H9 (cell line): ENCODE results near the gene PLXNB2. TPM values are rescaled to one million over a fixed set of nuclear protein-coding genes. Genes with fewer than 3 reads are reported as not detected.
A peak's percentile ranks its signal among the peaks of the same experiment; 100 is the strongest.

ENCODE experiments used
- DNase-seq: peaks from one replicate; pipeline ENCODE4 v3.0.0-alpha.2; 2017
- H2AFZ ChIP-seq: one replicate; pipeline ENCODE4 v1.6.1; 2013; ENCODE audit warnings: mild to moderate bottlenecking, low read length, control low read depth, moderate library complexity
- H2AK5ac ChIP-seq: 2 replicates; pipeline ENCODE4 v1.6.1; 2013; ENCODE audit warnings: low read length, control low read depth, mixed read lengths; ENCODE audit not compliant: insufficient read length
- H2BK120ac ChIP-seq: one replicate; pipeline ENCODE4 v1.6.1; 2013; ENCODE audit warnings: low read depth, mild to moderate bottlenecking, low read length, control low read depth, inconsistent platforms; ENCODE audit not compliant: poor library complexity, severe bottlenecking
- H2BK12ac ChIP-seq: 2 replicates; pipeline ENCODE4 v1.6.1; 2013; ENCODE audit warnings: low read length, control low read depth, mixed read lengths, low read depth; ENCODE audit not compliant: insufficient read length
- H2BK15ac ChIP-seq: 2 replicates; pipeline ENCODE4 v1.6.1; 2013; ENCODE audit warnings: low read depth, low read length, control low read depth
- H2BK20ac ChIP-seq: one replicate; pipeline ENCODE4 v1.6.1; 2013; ENCODE audit warnings: low read depth, mild to moderate bottlenecking, low read length, control low read depth, inconsistent platforms; ENCODE audit not compliant: poor library complexity, severe bottlenecking
- H2BK5ac ChIP-seq: 2 replicates; pipeline ENCODE4 v1.6.1; 2013; ENCODE audit warnings: low read length, control low read depth, mixed read lengths; ENCODE audit not compliant: insufficient read length
- H3K14ac ChIP-seq: 2 replicates; pipeline ENCODE4 v1.6.1; 2013; ENCODE audit warnings: low read length, control low read depth; ENCODE audit not compliant: insufficient read depth
- H3K18ac ChIP-seq: 2 replicates; pipeline ENCODE4 v1.6.1; 2013; ENCODE audit warnings: low read depth, mild to moderate bottlenecking, mixed read lengths, low read length, control low read depth; ENCODE audit not compliant: insufficient read length
- H3K23ac ChIP-seq: 2 replicates; pipeline ENCODE4 v1.6.1; 2013; ENCODE audit warnings: low read length, control low read depth, mixed read lengths, low read depth; ENCODE audit not compliant: insufficient read length
- H3K23me2 ChIP-seq: 2 replicates; pipeline ENCODE4 v1.6.1; 2013; ENCODE audit warnings: low read depth, mild to moderate bottlenecking, mixed read lengths, low read length, control low read depth; ENCODE audit not compliant: insufficient read length, poor library complexity, severe bottlenecking
- H3K27ac ChIP-seq: 2 replicates; pipeline ENCODE4 v1.5.1; 2013; ENCODE audit warnings: low read length, control low read depth, mixed read lengths, low read depth; ENCODE audit not compliant: insufficient read length
- H3K27me3 ChIP-seq: 2 replicates; pipeline ENCODE4 v1.6.1; 2013; ENCODE audit warnings: low read length, control low read depth, inconsistent platforms; ENCODE audit not compliant: insufficient read depth
- H3K4ac ChIP-seq: 2 replicates; pipeline ENCODE4 v1.6.1; 2013; ENCODE audit warnings: low read depth, mild to moderate bottlenecking, control low read depth, inconsistent platforms, low read length, moderate library complexity
- H3K4me1 ChIP-seq: 2 replicates; pipeline ENCODE4 v1.6.1; 2013; ENCODE audit warnings: low read length, control low read depth, inconsistent platforms; ENCODE audit not compliant: insufficient read depth
- H3K4me2 ChIP-seq: 2 replicates; pipeline ENCODE4 v1.6.1; 2013; ENCODE audit warnings: low read length, control low read depth, mixed read lengths; ENCODE audit not compliant: insufficient read length, insufficient read depth
- H3K56ac ChIP-seq: 2 replicates; pipeline ENCODE4 v1.6.1; 2013; ENCODE audit warnings: low read depth, mild to moderate bottlenecking, mixed read lengths, low read length, control low read depth; ENCODE audit not compliant: insufficient read length
- H3K79me1 ChIP-seq: 2 replicates; pipeline ENCODE4 v1.6.1; 2013; ENCODE audit warnings: low read depth, mild to moderate bottlenecking, moderate library complexity, low read length, control low read depth, inconsistent platforms; ENCODE audit not compliant: insufficient read depth, poor library complexity, severe bottlenecking
- H3K79me2 ChIP-seq: 2 replicates; pipeline ENCODE4 v1.6.1; 2013; ENCODE audit warnings: low read length, control low read depth, inconsistent platforms; ENCODE audit not compliant: insufficient read depth
- H3K9ac ChIP-seq: 2 replicates; pipeline ENCODE4 v1.6.1; 2013; ENCODE audit warnings: low read length, control low read depth, mixed read lengths; ENCODE audit not compliant: insufficient read length; ENCODE audit errors: extremely low read depth
- H3K9me3 ChIP-seq: one replicate; pipeline ENCODE4 v1.6.1; 2013; ENCODE audit warnings: low read depth, low read length, inconsistent platforms; ENCODE audit not compliant: control insufficient read depth
- H3T11ph ChIP-seq: one replicate; pipeline ENCODE4 v1.6.1; 2013; ENCODE audit warnings: mild to moderate bottlenecking, low read length, control low read depth, inconsistent platforms
- H4K20me1 ChIP-seq: one replicate; pipeline ENCODE4 v1.6.1; 2013; ENCODE audit not compliant: control insufficient read depth, insufficient read length, insufficient read depth
- H4K5ac ChIP-seq: 2 replicates; pipeline ENCODE4 v1.6.1; 2013; ENCODE audit warnings: low read depth, mild to moderate bottlenecking, mixed read lengths, low read length, control low read depth; ENCODE audit not compliant: insufficient read length
- H4K8ac ChIP-seq: replicated peaks from 2 replicates; pipeline ENCODE4 v1.6.1; 2013; ENCODE audit warnings: low read length, control low read depth, mixed read lengths, low read depth; ENCODE audit not compliant: insufficient read length
- H4K91ac ChIP-seq: 2 replicates; pipeline ENCODE4 v1.6.1; 2013; ENCODE audit warnings: low read depth, mild to moderate bottlenecking, moderate library complexity, mixed read lengths, low read length, control low read depth; ENCODE audit not compliant: insufficient read length
- H3K27ac Mint-ChIP-seq, 3 experiments: 2 replicates in 2 of 3; 3 replicates in 1 of 3; pipeline ENCODE4 v1.8.0; 2020 to 2021; ENCODE audit warnings: mixed read lengths in 3 of 3, mild to moderate bottlenecking in 1 of 3, moderate library complexity in 1 of 3
- H3K27me3 Mint-ChIP-seq: 2 replicates; pipeline ENCODE4 v1.8.0; 2021; ENCODE audit warnings: low read depth, mild to moderate bottlenecking, moderate library complexity, mixed read lengths
- H3K36me3 Mint-ChIP-seq, 3 experiments: 2 replicates in 2 of 3; 3 replicates in 1 of 3; pipeline ENCODE4 v1.8.0; 2020 to 2021; ENCODE audit warnings: low read depth in 3 of 3, mixed read lengths in 3 of 3; ENCODE audit not compliant: insufficient read depth in 1 of 3
- H3K4me1 Mint-ChIP-seq, 2 experiments: 2 replicates each; pipeline ENCODE4 v1.8.0; 2020; ENCODE audit warnings: mixed read lengths in 2 of 2
- H3K4me3 Mint-ChIP-seq, 2 experiments: 2 replicates in 1 of 2; 3 replicates in 1 of 2; pipeline ENCODE4 v1.8.0; 2020 to 2021; ENCODE audit warnings: mild to moderate bottlenecking in 2 of 2, mixed read lengths in 2 of 2, moderate library complexity in 1 of 2
- H3K9me3 Mint-ChIP-seq, 2 experiments: 2 replicates in 1 of 2; 3 replicates in 1 of 2; pipeline ENCODE4 v1.8.0; 2020; ENCODE audit warnings: mild to moderate bottlenecking in 2 of 2, mixed read lengths in 2 of 2, moderate library complexity in 1 of 2
- CTCF ChIP-seq: fragments of 200-600 bp; sonication (generic); conservative IDR thresholded peaks from 3 replicates; pipeline ENCODE4 v1.8.0; 2021; ENCODE audit warnings: antibody characterized with exemption, mild to moderate bottlenecking
- WGBS: extraction: QIAGEN DNeasy Blood & Tissue Kit; methylation state at CpG from one replicate; pipeline ENCODE4 v1.1.7; 2013; ENCODE audit warnings: missing lambda C conversion rate, low lambda C conversion rate, mixed read lengths; ENCODE audit not compliant: insufficient read length; ENCODE audit errors: extremely low coverage; 5-methylcytosine and 5-hydroxymethylcytosine counted together
- total RNA-seq: library from RNA; stranded (reverse); gene quantifications from 2 replicates; pipeline ENCODE4 v1.2.1, GENCODE V29; 2021

PLXNB2 gene
- total RNA-seq, 1 experiment from 2014 or later, result 87.6 TPM

DNA sequence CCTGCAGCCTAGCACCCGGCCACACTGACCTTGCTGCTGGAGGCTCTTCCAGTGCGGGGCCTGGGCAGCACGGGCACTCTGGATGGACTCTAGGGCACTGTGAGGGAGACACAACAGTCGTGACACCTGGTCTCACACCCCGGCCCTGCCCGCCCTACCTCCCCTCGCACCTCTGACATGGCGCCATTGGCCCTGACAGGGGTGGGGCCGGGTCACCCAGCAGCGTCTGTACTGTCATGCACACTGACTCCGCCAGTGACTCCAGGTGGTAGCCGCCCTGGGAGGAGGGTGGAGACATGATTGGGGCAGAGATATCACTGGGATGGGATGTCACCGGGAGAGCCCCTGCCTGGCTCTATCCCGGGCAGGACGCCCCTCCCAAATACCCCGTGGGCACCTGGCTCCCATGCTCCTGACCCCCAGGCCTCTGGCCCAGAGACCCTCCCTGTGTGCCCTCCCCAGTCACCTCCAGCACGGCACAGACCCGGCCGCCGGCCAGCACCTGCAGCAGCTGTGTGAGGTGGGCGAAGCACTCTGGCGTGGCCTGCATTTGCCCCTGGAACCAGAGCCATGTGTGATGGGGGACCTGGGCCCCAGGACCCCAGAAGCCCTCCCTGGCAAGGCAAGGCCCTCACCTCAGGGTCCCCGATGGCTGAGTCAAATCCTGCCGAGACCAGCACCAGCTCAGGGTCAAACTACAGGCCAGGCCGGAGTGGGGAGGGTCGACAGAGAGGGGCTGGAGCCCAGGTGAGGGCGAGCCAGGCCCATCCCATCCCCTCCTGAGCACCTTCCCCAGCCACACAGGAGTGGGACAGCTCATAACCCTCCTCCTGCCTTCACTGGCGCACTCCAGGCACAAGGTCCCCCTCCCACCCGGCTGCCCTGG, 59.0 kb downstream of the PLXNB2 start:
- H3K27me3 Mint-ChIP-seq, result no peaks in the 10 kb centered on the region; the same call in 1 of the 2 replicates
- no peak overlapping the region for H3K4me3 Mint-ChIP-seq
- no peak overlapping the region for H4K5ac ChIP-seq
- peaks cover 0 to 16% (median 5%) of the 10 kb centered on the region in 3 experiments; a peak in 3 of 7 replicates for H3K36me3 Mint-ChIP-seq
- H3K23ac ChIP-seq, result no peak overlapping the region
- no peaks in the 10 kb centered on the region for H3K27me3 ChIP-seq
- no peak overlapping the region for H2AFZ ChIP-seq
- H3K56ac ChIP-seq, result no peak overlapping the region
- no peak overlapping the region for H2BK5ac ChIP-seq
- no peak for TF ChIP-seq CTCF
- no peaks in the 10 kb centered on the region for H3K9me3 ChIP-seq
- H3K79me2 ChIP-seq, result peaks cover 6% of the 10 kb centered on the region; the same call in 1 of the 2 replicates
- H3K27ac Mint-ChIP-seq, result peak overlapping the region in 2 of 3 experiments; percentile 71 to 96; a peak in 3 of 7 replicates
- H3K9ac ChIP-seq, result no peak overlapping the region
- no peaks in the 10 kb centered on the region for H4K20me1 ChIP-seq
- H4K91ac ChIP-seq, result no peak overlapping the region
- H3K4me1 Mint-ChIP-seq, result peaks cover 14 to 28% of the 10 kb centered on the region in 2 experiments
- H2BK20ac ChIP-seq, result no peak overlapping the region
- no peak for DNase-seq
- peaks cover 35% of the 10 kb centered on the region for H3K23me2 ChIP-seq
- H3T11ph ChIP-seq, result no peak overlapping the region
- H3K18ac ChIP-seq, result peak overlapping the region; percentile 7
- no peak overlapping the region for H3K4ac ChIP-seq
- no peak overlapping the region for H2AK5ac ChIP-seq
- H3K14ac ChIP-seq, result peak overlapping the region; percentile 10; the same call in 1 of the 2 replicates
- H4K8ac ChIP-seq, result no peak overlapping the region
- no peak overlapping the region for H2BK120ac ChIP-seq
- no peaks in the 10 kb centered on the region for H3K4me1 ChIP-seq
- H3K9me3 Mint-ChIP-seq, result no peaks in the 10 kb centered on the region
- no peak overlapping the region for H3K4me2 ChIP-seq
- no peak overlapping the region for H2BK15ac ChIP-seq
- no CpG with 5 or more reads among the region's 29 CpGs for WGBS
- H2BK12ac ChIP-seq, result no peak overlapping the region
- H3K79me1 ChIP-seq, result no peaks in the 10 kb centered on the region
- H3K27ac ChIP-seq, result no peak overlapping the region
